GM19372 (cell line): ENCODE results near the gene APP.
"Not testable (repeated sequence)": the region's sequence is repeated elsewhere in the genome, so short reads cannot be mapped to it uniquely, and the experiment has no call there.

Experiments used
- ATAC-seq: cut with Tn5 transposase; IDR thresholded peaks from one replicate; pipeline ENCODE4 v1.9.1; 2021; ENCODE audit warnings: mild to moderate bottlenecking, low read depth, moderate library complexity; ENCODE audit not compliant: unreplicated experiment

Gene APP

GRCh38 chr21:26036916-26037315 is 133.7 kb downstream of the APP start:
- ATAC-seq, result no peak

- no peak for ATAC-seq
Measured at GRCh38 chr21:26032263-26032662, 138.3 kb downstream of the APP start.

GRCh38 chr21:26028183-26028582 is 142.4 kb downstream of the APP start:
- ATAC-seq, result no peak

GRCh38 chr21:26027696-26028095 is 142.9 kb downstream of the APP start:
- no peak for ATAC-seq

- no peak for ATAC-seq
Measured at GRCh38 chr21:26025536-26026512, 144.7 kb downstream of the APP start.

GRCh38 chr21:26023406-26023805 is 147.2 kb downstream of the APP start:
- not testable (repeated sequence) for ATAC-seq

GRCh38 chr21:26022598-26023337 is 147.8 kb downstream of the APP start:
- not testable (repeated sequence) for ATAC-seq

GRCh38 chr21:26020510-26020909 is 150.1 kb downstream of the APP start:
- no peak for ATAC-seq

- ATAC-seq, result no peak
Measured at GRCh38 chr21:26020081-26020480, 150.5 kb downstream of the APP start.

GRCh38 chr21:26019236-26019635 is 151.3 kb downstream of the APP start:
- no peak for ATAC-seq

- ATAC-seq, result no peak
Measured at GRCh38 chr21:26013970-26014369, 156.6 kb downstream of the APP start.

GRCh38 chr21:26012482-26012881 is 158.1 kb downstream of the APP start:
- not testable (repeated sequence) for ATAC-seq

- ATAC-seq, result no peak
Measured at GRCh38 chr21:26011292-26011940, 159.2 kb downstream of the APP start.

GRCh38 chr21:26007951-26008498 is 162.5 kb downstream of the APP start:
- ATAC-seq, result no peak

GRCh38 chr21:26005464-26005863 is 165.1 kb downstream of the APP start:
- no peak for ATAC-seq

GRCh38 chr21:26003404-26003803 is 167.2 kb downstream of the APP start:
- ATAC-seq, result no peak

- no peak for ATAC-seq
Measured at GRCh38 chr21:26001356-26001755, 169.2 kb downstream of the APP start.

- ATAC-seq, result no peak
Measured at GRCh38 chr21:25999921-26000582, 170.5 kb downstream of the APP start.

GRCh38 chr21:25997788-25998611 is 172.6 kb downstream of the APP start:
- ATAC-seq, result no peak
